Measurements from ENCODE around the gene CLIC4.

CLIC4 gene

GRCh38 chr1:24864370-24864777 lies 119.1 kb downstream of the CLIC4 start:
- TF ChIP-seq, protein P1, sequence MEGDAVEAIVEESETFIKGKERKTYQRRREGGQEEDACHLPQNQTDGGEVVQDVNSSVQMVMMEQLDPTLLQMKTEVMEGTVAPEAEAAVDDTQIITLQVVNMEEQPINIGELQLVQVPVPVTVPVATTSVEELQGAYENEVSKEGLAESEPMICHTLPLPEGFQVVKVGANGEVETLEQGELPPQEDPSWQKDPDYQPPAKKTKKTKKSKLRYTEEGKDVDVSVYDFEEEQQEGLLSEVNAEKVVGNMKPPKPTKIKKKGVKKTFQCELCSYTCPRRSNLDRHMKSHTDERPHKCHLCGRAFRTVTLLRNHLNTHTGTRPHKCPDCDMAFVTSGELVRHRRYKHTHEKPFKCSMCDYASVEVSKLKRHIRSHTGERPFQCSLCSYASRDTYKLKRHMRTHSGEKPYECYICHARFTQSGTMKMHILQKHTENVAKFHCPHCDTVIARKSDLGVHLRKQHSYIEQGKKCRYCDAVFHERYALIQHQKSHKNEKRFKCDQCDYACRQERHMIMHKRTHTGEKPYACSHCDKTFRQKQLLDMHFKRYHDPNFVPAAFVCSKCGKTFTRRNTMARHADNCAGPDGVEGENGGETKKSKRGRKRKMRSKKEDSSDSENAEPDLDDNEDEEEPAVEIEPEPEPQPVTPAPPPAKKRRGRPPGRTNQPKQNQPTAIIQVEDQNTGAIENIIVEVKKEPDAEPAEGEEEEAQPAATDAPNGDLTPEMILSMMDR (conservative IDR thresholded peaks at IDR 0.05), result no peak
- no peak overlapping the region; the same call in 1 of the 2 replicates for H3K27ac ChIP-seq

- TF ChIP-seq, protein P1 (conservative IDR thresholded peaks at IDR 0.05), result no peak
- H3K27ac ChIP-seq, result no peak overlapping the region; the same call in 1 of the 2 replicates
Measured at GRCh38 chr1:24865168-24865567, 119.9 kb downstream of the CLIC4 start.

- H3K27ac ChIP-seq, result no peak overlapping the region
- TF ChIP-seq, protein P1 (conservative IDR thresholded peaks at IDR 0.05), result no peak
Measured at GRCh38 chr1:24865587-24865986, 120.3 kb downstream of the CLIC4 start.

- H3K27ac ChIP-seq, result no peak overlapping the region
- TF ChIP-seq, protein P1 (conservative IDR thresholded peaks at IDR 0.05), result no peak; the same call in 1 of the 2 replicates
Measured at GRCh38 chr1:24866211-24867083, 121.2 kb downstream of the CLIC4 start.

DNA sequence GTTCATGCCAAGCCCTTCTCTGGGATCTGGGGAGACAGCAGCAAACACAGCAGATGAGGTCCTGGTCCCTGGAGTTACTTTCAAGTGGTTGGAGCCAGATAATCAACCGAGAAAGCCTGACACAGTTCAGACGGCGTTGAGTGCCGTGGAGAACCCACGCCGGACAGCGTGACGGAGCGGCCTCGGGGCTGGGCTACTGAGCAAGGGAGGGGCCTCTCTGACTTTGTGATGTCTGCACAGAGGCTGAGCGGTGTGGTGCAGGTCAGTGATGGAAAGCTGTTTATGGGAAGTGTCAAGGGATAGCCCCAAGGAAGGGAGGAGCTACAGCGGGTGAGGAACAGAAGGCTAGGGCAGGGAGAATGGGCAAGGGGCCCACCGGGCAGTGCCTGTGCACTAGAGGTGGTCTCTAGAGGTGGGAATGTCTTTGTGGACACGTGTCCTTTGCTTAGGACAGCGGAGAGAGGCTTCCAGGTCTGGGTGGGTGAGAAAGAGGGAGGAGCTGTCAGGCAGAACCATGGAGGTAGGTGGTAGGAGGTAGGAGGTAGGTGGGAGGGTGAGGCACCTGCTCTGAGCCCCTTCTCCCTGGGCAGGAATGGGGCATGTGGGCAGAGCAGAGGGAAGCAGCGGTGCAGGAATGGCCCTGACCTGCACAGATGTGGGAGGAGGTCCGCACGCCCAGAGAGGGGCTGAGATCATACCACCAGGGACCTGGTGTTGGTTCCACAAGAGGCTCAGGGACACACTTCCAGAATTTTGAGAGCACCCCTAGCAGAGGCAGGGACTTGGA lies 122.0 kb downstream of the CLIC4 start:
- no peak overlapping the region for H3K27ac ChIP-seq
- TF ChIP-seq, protein P1 (conservative IDR thresholded peaks at IDR 0.05), result no peak

DNA sequence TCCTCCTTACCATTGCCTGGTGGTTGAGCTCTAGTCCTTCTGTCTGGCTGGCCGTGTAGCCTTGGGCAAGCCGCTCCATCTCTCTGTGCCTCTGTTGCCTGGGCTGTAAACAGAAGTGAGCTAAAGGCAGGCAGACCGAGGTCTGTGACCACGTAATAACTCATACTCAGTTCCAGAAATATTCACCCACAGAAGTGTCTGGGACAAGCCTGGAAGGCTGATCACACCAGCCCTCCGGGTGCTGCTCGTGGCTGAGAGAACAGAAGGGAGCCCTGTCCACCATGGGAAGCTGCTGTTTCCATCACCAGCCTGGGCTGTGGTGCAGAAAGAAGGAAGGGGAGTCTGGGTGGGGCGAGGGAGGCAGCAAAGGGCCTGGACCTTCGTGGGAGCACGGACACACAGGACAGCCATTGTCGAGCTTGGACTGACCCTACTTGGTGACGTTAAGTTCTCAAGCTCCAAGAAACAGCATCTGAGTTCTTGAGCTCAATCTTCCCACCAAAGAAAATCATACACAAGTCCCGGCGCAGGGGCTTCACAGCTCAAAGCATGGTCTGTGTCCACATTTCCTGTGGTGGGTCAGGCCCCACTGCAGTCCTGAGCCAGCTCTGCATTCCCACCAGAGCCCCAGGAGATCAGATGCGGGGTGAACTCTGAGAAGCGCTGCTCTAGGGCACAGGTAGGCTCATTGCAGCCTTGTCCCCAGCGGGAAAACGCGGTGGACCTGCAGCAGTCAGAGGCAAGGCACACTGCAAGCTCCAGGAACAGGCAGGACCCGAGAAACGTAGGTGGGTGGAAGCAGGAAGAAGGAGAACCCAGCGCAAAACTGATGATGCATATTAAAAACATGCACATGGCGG lies 123.0 kb downstream of the CLIC4 start:
- TF ChIP-seq, protein P1 (conservative IDR thresholded peaks at IDR 0.05), result no peak
- H3K27ac ChIP-seq, result no peak overlapping the region

All from VCaP (cell line).